Measurements from ENCODE around the gene KDR. TPM values are rescaled to one million over a fixed set of nuclear protein-coding genes. Genes with fewer than 3 reads are reported as not detected.

KDR gene
- polyA plus RNA-seq, 1 of the 3 experiments (the other 2 are of a cell fraction): not detected

GRCh38 chr4:55055529-55055928 lies 69.9 kb downstream of the KDR start:
- no peaks in the 10 kb centered on the region for H4K20me1 ChIP-seq (ENCODE audit: insufficient read depth)
- CTCF ChIA-PET: no interaction called here
- H3K27ac ChIP-seq (ENCODE audit: low read depth in 2 of 2, low read length in 1 of 2): no peak overlapping the region
- no peaks in the 10 kb centered on the region for H3K36me3 ChIP-seq (replicated peaks in 1 of 2; ENCODE audit: control insufficient read depth in 1 of 2, insufficient read depth in 2 of 2, low read length in 1 of 2)
- no peak for TF ChIP-seq EZH2phosphoT487 (IDR thresholded peaks at IDR 0.05; ENCODE audit: borderline replicate concordance, low read depth)
- TF ChIP-seq SMC3 (IDR thresholded peaks at IDR 0.05; ENCODE audit: low read depth, low read length): no peak
- no peak for TF ChIP-seq CTCF (IDR thresholded peaks at IDR 0.05)
- H3K9me2 ChIP-seq: no peaks in the 10 kb centered on the region
- POLR2A ChIA-PET: no interaction called here
- H3K4me2 ChIP-seq: no peak overlapping the region
- H3K27me3 ChIP-seq (ENCODE audit: insufficient read depth): no peaks in the 10 kb centered on the region
- H3K4me1 ChIP-seq (ENCODE audit: control insufficient read depth in 1 of 2, insufficient read depth in 2 of 2, low read depth in 1 of 2, low read length in 1 of 2): no peaks in the 10 kb centered on the region
- H3K9ac ChIP-seq: no peak overlapping the region
- no peak overlapping the region for H3K4me3 ChIP-seq (ENCODE audit: low read depth in 2 of 2, low read length in 1 of 2)
- 12% methylated on average over 4 of the region's 4 CpGs for WGBS (ENCODE audit: low lambda C conversion rate)
- no peaks in the 10 kb centered on the region for H3K79me2 ChIP-seq (ENCODE audit: insufficient read depth)
- H3F3A ChIP-seq (replicated peaks; ENCODE audit: insufficient read depth): no peaks in the 10 kb centered on the region
- H3K9me3 ChIP-seq: no peaks in the 10 kb centered on the region
- DNase-seq: no peak
- no peak overlapping the region for H2AFZ ChIP-seq (ENCODE audit: low read depth)

- no peaks in the 10 kb centered on the region for H3K36me3 ChIP-seq (replicated peaks in 1 of 2; ENCODE audit: control insufficient read depth in 1 of 2, insufficient read depth in 2 of 2, low read length in 1 of 2)
- H2AFZ ChIP-seq (ENCODE audit: low read depth): no peak overlapping the region
- ChIA-PET CTCF (no interaction called here), POLR2A (no interaction called here)
- TF ChIP-seq RXRA (IDR thresholded peaks at IDR 0.05; ENCODE audit: borderline replicate concordance, low read depth): no peak
- TF ChIP-seq GATA2 (CRISPR knock-in tag; IDR thresholded peaks at IDR 0.05): no peak
- TF ChIP-seq IRF3 (IDR thresholded peaks at IDR 0.05; ENCODE audit: low read depth, low read length): no peak
- no peak for TF ChIP-seq POLR2AphosphoS5 (IDR thresholded peaks at IDR 0.05; ENCODE audit: low read depth, low read length)
- no peak for TF ChIP-seq FOXM1 (IDR thresholded peaks at IDR 0.05; ENCODE audit: low read depth)
- TF ChIP-seq USF1 (IDR thresholded peaks at IDR 0.05; ENCODE audit: borderline replicate concordance, low read depth): no peak
- no peak for TF ChIP-seq FOXJ3 (CRISPR knock-in tag; IDR thresholded peaks at IDR 0.05)
- TF ChIP-seq TEAD4 (IDR thresholded peaks at IDR 0.05; ENCODE audit: borderline replicate concordance, insufficient read depth): no peak
- TF ChIP-seq SIN3A (IDR thresholded peaks at IDR 0.05; ENCODE audit: borderline replicate concordance, low read depth, low read length): no peak
- no peak for TF ChIP-seq NFIC (IDR thresholded peaks at IDR 0.05; ENCODE audit: borderline replicate concordance)
- no peak for TF ChIP-seq GABPA (IDR thresholded peaks at IDR 0.05; ENCODE audit: low read depth)
- no peak for TF ChIP-seq RFX5 (IDR thresholded peaks at IDR 0.05; ENCODE audit: low read length)
- no peak for TF ChIP-seq REST (IDR thresholded peaks at IDR 0.05; ENCODE audit: low read depth, low read length)
- TF ChIP-seq ZBTB33 (IDR thresholded peaks at IDR 0.05; ENCODE audit: borderline replicate concordance, low read depth): no peak
- H3F3A ChIP-seq (replicated peaks; ENCODE audit: insufficient read depth): no peaks in the 10 kb centered on the region
- H3K4me3 ChIP-seq (ENCODE audit: low read depth in 2 of 2, low read length in 1 of 2): no peak overlapping the region
- no peaks in the 10 kb centered on the region for H4K20me1 ChIP-seq (ENCODE audit: insufficient read depth)
- no peaks in the 10 kb centered on the region for H3K27me3 ChIP-seq (ENCODE audit: insufficient read depth)
- no peak overlapping the region for H3K27ac ChIP-seq (ENCODE audit: low read depth in 2 of 2, low read length in 1 of 2)
- H3K4me2 ChIP-seq: no peak overlapping the region
- WGBS (ENCODE audit: low lambda C conversion rate): 33% methylated on average over 2 of the region's 2 CpGs
- H3K9me2 ChIP-seq: no peaks in the 10 kb centered on the region
- no peak overlapping the region for H3K9ac ChIP-seq
- no peaks in the 10 kb centered on the region for H3K79me2 ChIP-seq (ENCODE audit: insufficient read depth)
- H3K4me1 ChIP-seq (ENCODE audit: control insufficient read depth in 1 of 2, insufficient read depth in 2 of 2, low read depth in 1 of 2, low read length in 1 of 2): no peaks in the 10 kb centered on the region
- DNase-seq: no peak
- no peaks in the 10 kb centered on the region for H3K9me3 ChIP-seq
These were observed 73.9 kb downstream of the KDR start for GRCh38 chr4:55051532-55051931.

All from SK-N-SH (cell line).